Activated CD4-positive, alpha-beta T cell treated with anti-CD3 and anti-CD28 coated beads, Interleukin-2, amount 10 ng/mL, durations not matched to agents 7 days and 5 days (primary cell): Measurements from ENCODE around the gene SRRM3. TPM values are rescaled to one million over a fixed set of nuclear protein-coding genes. Genes with fewer than 3 reads are reported as not detected.
"Not testable (repeated sequence)": the region's sequence is repeated elsewhere in the genome, so short reads cannot be mapped to it uniquely, and the experiment has no call there.

Experiments
- CTCF ChIA-PET: fragments of 350-600 bp; sonication (Branson Sonifier 250); formaldehyde crosslinking; loops from one replicate; lab custom pipeline; 2021; ENCODE audit warnings: antibody characterized with exemption; lab: Charles Lee
- POLR2A ChIA-PET: fragments of 350-600 bp; sonication (Branson Sonifier 250); formaldehyde crosslinking; loops from one replicate; lab custom pipeline; 2021; ENCODE audit warnings: antibody characterized with exemption; lab: Charles Lee
- DNase-seq: peaks from one replicate; pipeline ENCODE4 v3.0.0-alpha.2; 2020
- H3K27ac Mint-ChIP-seq: one replicate; pipeline ENCODE4 v1.8.0; 2021; ENCODE audit warnings: mild to moderate bottlenecking, moderate library complexity, mixed read lengths
- H3K27me3 Mint-ChIP-seq: one replicate; pipeline ENCODE4 v1.8.0; 2021; ENCODE audit warnings: mixed read lengths
- H3K36me3 Mint-ChIP-seq: one replicate; pipeline ENCODE4 v1.8.0; 2021; ENCODE audit warnings: low read depth, mixed read lengths
- H3K4me1 Mint-ChIP-seq: one replicate; pipeline ENCODE4 v1.8.0; 2021; ENCODE audit warnings: mixed read lengths
- H3K4me3 Mint-ChIP-seq: one replicate; pipeline ENCODE4 v1.8.0; 2021; ENCODE audit warnings: mild to moderate bottlenecking, moderate library complexity, mixed read lengths
- H3K9me3 Mint-ChIP-seq: one replicate; pipeline ENCODE4 v1.8.0; 2021; ENCODE audit warnings: mixed read lengths
- total RNA-seq, 2 experiments: library from RNA; stranded (reverse); gene quantifications; one replicate each; pipeline ENCODE4 v1.2.3, GENCODE V29; 2021

SRRM3 gene
- total RNA-seq, 2 experiments from 2014 or later: not detected

DNA sequence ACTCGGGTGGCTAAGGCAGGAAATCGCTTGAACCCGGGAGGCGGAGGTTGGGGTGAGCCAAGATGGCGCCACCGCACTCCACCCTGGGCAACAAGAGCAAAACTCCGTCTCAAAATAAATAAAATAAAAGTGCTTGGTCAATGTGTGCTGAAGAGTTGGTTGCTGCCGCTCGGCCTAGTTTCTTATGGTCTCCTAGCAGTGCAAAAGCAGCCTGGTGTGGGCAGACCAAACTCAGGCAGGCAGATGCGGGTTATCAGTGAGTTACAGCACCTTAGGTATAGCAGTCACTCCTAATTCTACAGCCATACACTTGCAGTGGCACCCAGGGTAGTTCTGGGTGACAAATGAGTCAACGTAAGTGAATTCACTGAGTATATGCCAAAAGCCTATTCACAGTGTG is 123.4 kb downstream of the SRRM3 start:
- peaks cover 42% of the 10 kb centered on the region for H3K36me3 Mint-ChIP-seq
- ChIA-PET CTCF (interaction anchor here (1.5 kb wide), 1 partner anchor 11 kb away, joined by 3 read pairs; no protein-coding TSS in a partner anchor), POLR2A (no interaction called here)

GRCh38 chr7:76325811-76326210 is 124.1 kb downstream of the SRRM3 start:
- CTCF ChIA-PET: interaction anchor here (1.4 to 1.5 kb wide), 2 partner anchors 12 to 34 kb away, joined by 3 to 5 read pairs; no protein-coding TSS in a partner anchor
- peaks cover 40% of the 10 kb centered on the region for H3K36me3 Mint-ChIP-seq
- H3K4me3 Mint-ChIP-seq: no peak overlapping the region
- DNase-seq: no peak
- H3K27me3 Mint-ChIP-seq: no peaks in the 10 kb centered on the region
- no peaks in the 10 kb centered on the region for H3K9me3 Mint-ChIP-seq
- POLR2A ChIA-PET: no interaction called here
- H3K4me1 Mint-ChIP-seq: peaks cover 36% of the 10 kb centered on the region
- H3K27ac Mint-ChIP-seq: no peak overlapping the region

More for the DNA sequence above, 123.4 kb downstream of the SRRM3 start:
- Mint-ChIP-seq H3K27me3 (no peaks in the 10 kb centered on the region), H3K27ac (no peak overlapping the region), H3K4me3 (no peak overlapping the region), H3K4me1 (peaks cover 33% of the 10 kb centered on the region), H3K9me3 (no peaks in the 10 kb centered on the region)
- DNase-seq: no peak

DNA sequence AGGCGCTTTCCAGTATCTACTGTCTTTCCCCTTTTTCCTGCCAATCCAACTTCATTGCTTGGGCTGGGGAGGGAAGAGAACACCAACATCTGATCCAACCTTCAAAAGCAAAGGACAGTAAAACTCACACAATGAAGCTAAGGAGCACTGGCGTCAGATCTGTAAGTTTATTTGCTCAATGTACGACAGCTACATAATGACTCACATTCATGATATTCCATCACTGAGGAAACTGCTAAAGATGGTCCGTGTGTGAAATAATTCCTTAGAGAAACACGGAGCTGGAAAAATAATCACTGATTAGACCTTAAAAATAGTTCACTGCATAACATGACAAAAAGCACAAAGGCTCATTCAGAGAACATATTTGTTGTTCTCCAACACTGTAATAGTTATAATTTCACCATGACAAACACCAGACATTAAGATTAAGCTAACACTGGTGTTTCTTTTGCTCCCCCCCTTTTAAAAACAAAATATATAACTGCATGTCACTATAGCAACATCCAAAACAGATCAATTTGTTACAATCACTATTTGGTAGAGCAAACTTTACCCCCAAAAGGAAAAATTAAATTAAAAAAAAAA is 125.0 kb downstream of the SRRM3 start:
- peaks cover 40% of the 10 kb centered on the region for H3K36me3 Mint-ChIP-seq
- H3K4me3 Mint-ChIP-seq: no peak overlapping the region
- CTCF ChIA-PET: interaction anchor here (0.7 to 4.0 kb wide), 5 partner anchors 8 to 148 kb away, joined by 3 to 12 read pairs (median 4); no protein-coding TSS in a partner anchor

GRCh38 chr7:76327610-76328009 is 125.9 kb downstream of the SRRM3 start:
- Mint-ChIP-seq H3K4me1 (peaks cover 38% of the 10 kb centered on the region), H3K36me3 (peaks cover 36% of the 10 kb centered on the region), H3K27me3 (no peaks in the 10 kb centered on the region), H3K27ac (peak overlapping the region; percentile 34), H3K4me3 (no peak overlapping the region), H3K9me3 (no peaks in the 10 kb centered on the region)
- no peak for DNase-seq
- POLR2A ChIA-PET: no interaction called here
- CTCF ChIA-PET: interaction anchor here (0.7 to 4.0 kb wide), 5 partner anchors 9 to 149 kb away, joined by 4 to 12 read pairs (median 4); no protein-coding TSS in a partner anchor

More for the DNA sequence above, 125.0 kb downstream of the SRRM3 start:
- Mint-ChIP-seq H3K9me3 (no peaks in the 10 kb centered on the region), H3K27ac (no peak overlapping the region), H3K4me1 (peaks cover 36% of the 10 kb centered on the region), H3K27me3 (no peaks in the 10 kb centered on the region)
- no peak for DNase-seq
- POLR2A ChIA-PET: no interaction called here

DNA sequence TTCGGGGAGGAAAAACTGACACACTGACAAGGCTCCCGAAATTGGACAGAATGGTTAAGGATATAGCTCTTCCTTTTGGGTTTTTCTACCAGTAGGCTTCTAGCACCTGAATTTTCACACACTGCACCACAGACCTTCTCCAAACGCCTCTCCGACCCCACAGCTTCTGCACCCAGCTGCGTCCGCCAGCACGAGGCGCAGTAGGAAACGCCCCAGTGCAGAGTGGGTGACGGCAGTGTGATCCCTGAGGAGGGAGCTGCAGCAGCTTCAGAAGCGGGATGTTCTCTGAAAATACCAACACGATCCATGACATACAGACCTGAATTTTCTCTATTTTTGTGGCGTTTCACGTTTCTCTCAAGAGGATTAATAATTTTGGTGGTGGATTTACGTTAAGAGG is 126.7 kb downstream of the SRRM3 start:
- Mint-ChIP-seq H3K4me1 (peaks cover 38% of the 10 kb centered on the region), H3K9me3 (no peaks in the 10 kb centered on the region), H3K27ac (peak overlapping the region; percentile 2), H3K27me3 (no peaks in the 10 kb centered on the region), H3K36me3 (peaks cover 36% of the 10 kb centered on the region), H3K4me3 (no peak overlapping the region)
- ChIA-PET CTCF (interaction anchor here (1.2 to 4.0 kb wide), 3 partner anchors 9 to 150 kb away, joined by 4 to 12 read pairs (median 4); no protein-coding TSS in a partner anchor), POLR2A (no interaction called here)
- no peak for DNase-seq

GRCh38 chr7:76329479-76329878 is 127.8 kb downstream of the SRRM3 start:
- H3K27me3 Mint-ChIP-seq: no peaks in the 10 kb centered on the region
- peaks cover 37% of the 10 kb centered on the region for H3K36me3 Mint-ChIP-seq
- no peak overlapping the region for H3K4me3 Mint-ChIP-seq
- peaks cover 38% of the 10 kb centered on the region for H3K4me1 Mint-ChIP-seq
- H3K9me3 Mint-ChIP-seq: no peaks in the 10 kb centered on the region
- no peak for DNase-seq
- H3K27ac Mint-ChIP-seq: no peak overlapping the region
- CTCF ChIA-PET: interaction anchor here (4.0 kb wide), 1 partner anchor 11 kb away, joined by 12 read pairs; no protein-coding TSS in a partner anchor
- POLR2A ChIA-PET: no interaction called here

DNA sequence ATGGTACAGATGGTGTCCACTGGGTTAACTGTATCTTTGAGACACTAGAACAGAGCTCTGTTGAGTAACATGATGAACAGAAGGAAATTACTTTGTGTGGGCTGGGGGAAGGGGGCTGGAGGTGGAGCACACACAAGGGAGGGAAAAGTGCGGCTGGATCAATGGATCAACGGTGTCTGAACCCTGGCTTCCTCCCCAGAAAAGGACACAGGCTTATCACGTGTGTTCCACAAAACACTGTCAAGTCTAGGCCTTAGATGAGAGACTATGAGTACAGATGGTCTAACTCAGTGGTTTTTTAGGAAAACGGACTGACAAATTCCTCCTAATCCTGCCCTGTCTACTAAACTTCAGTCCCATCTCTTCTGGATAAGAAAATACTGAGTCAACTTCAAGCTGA is 128.6 kb downstream of the SRRM3 start:
- no peaks in the 10 kb centered on the region for H3K9me3 Mint-ChIP-seq
- no peak for DNase-seq
- ChIA-PET CTCF (interaction anchor here (1.5 to 4.0 kb wide), 2 partner anchors 11 to 22 kb away, joined by 3 to 12 read pairs; no protein-coding TSS in a partner anchor), POLR2A (no interaction called here)
- no peaks in the 10 kb centered on the region for H3K27me3 Mint-ChIP-seq
- no peak overlapping the region for H3K4me3 Mint-ChIP-seq
- H3K27ac Mint-ChIP-seq: no peak overlapping the region
- H3K36me3 Mint-ChIP-seq: peaks cover 33% of the 10 kb centered on the region
- peaks cover 37% of the 10 kb centered on the region for H3K4me1 Mint-ChIP-seq

GRCh38 chr7:76330673-76331072 is 129.0 kb downstream of the SRRM3 start:
- DNase-seq: no peak
- Mint-ChIP-seq H3K9me3 (no peaks in the 10 kb centered on the region), H3K36me3 (peaks cover 33% of the 10 kb centered on the region), H3K4me1 (peaks cover 37% of the 10 kb centered on the region), H3K27me3 (no peaks in the 10 kb centered on the region), H3K27ac (no peak overlapping the region), H3K4me3 (no peak overlapping the region)
- ChIA-PET POLR2A (no interaction called here), CTCF (interaction anchor here (0.8 to 1.5 kb wide), 2 partner anchors 13 to 21 kb away, joined by 3 read pairs; no protein-coding TSS in a partner anchor)

DNA sequence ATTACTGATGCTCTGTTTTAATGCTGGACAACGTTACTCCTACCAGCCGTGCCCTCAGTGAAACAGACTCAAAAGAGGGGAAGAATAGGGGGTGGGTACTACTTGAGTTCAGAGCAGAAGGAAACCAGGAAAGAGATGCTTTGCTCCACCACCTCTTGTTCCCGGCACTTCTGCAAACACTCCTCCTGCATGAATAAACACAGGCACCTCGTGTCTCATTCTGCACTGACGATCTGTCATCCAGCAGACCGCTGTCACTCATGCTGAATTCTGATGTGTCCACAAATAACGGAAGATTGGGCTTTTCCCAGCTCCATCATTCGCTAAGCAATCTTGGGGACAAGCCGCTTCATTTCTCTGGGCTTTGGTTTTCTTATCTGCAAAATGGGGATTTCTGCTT is 130.4 kb downstream of the SRRM3 start:
- CTCF ChIA-PET: no interaction called here
- Mint-ChIP-seq H3K4me3 (no peak overlapping the region), H3K9me3 (no peaks in the 10 kb centered on the region), H3K27me3 (no peaks in the 10 kb centered on the region), H3K4me1 (peaks cover 42% of the 10 kb centered on the region), H3K27ac (no peak overlapping the region), H3K36me3 (peaks cover 27% of the 10 kb centered on the region)
- POLR2A ChIA-PET: no interaction called here
- no peak for DNase-seq

GRCh38 chr7:76333511-76334101 is 131.9 kb downstream of the SRRM3 start:
- Mint-ChIP-seq H3K4me1 (peaks cover 38% of the 10 kb centered on the region), H3K36me3 (peaks cover 20% of the 10 kb centered on the region), H3K27me3 (no peaks in the 10 kb centered on the region), H3K9me3 (no peaks in the 10 kb centered on the region), H3K27ac (no peak overlapping the region), H3K4me3 (no peak overlapping the region)
- ChIA-PET CTCF (interaction anchor here (1.0 to 2.1 kb wide), 3 partner anchors 10 to 25 kb away, joined by 3 to 6 read pairs (median 3); partner anchors contain the start of gene YWHAG), POLR2A (no interaction called here)
- DNase-seq: no peak

DNA sequence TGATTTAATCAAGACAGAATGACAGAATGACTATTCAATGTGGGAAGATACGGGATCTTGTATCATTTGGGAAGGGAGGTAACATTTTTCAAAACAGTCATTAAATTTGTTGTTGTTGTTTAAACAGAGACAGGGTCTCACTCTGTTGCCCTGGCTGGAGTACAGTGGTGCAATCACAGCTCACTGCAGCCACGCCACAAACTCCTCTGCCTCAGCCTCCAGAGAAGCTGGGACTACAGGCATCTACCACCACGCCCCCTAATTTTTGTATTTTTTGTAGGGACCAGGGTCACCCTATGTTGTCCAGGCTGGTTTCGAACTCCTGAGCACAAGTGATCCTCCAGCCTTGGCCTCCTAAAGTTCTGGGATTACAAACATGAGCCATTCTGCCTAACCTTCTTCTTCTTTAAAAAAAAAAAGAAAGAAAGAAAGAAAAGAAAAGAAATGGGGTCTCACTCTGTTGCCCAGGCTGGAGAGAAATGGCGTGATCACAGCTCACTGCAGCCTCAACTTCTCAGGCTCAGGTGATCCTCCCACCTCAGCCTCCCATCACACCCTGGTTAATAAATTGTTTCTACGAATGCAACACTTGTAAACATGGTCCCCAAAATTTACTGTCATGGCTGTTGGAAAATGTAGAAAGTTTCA is 132.7 kb downstream of the SRRM3 start:
- POLR2A ChIA-PET: interaction anchor here (0.6 kb wide), 2 partner anchors 15 to 260 kb away, joined by 4 to 9 read pairs; no protein-coding TSS in a partner anchor
- H3K4me1 Mint-ChIP-seq: peaks cover 32% of the 10 kb centered on the region
- no peak for DNase-seq

DNA sequence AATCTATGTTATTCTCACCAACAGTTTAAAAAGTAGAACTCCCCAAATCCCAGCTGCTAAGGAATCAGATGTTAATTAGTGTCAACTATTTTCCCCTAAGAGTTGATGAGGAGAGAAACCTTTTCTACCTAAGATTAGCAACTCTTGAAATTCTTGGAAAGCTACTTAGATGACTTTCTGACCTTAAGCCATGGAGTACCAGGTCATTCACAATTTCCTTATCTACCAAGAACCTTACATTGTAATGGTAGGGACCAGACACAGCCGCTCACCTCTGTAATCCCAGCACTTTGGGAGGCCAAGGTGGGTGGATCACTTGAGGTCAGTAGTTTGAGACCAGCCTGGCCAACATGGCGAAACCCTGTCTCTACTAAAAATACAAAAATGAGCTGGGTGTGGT is 133.7 kb downstream of the SRRM3 start:
- POLR2A ChIA-PET: interaction anchor here (0.6 kb wide), 1 partner anchor 16 kb away, joined by 4 read pairs; no protein-coding TSS in a partner anchor
- not testable (repeated sequence) for H3K9me3 Mint-ChIP-seq, DNase-seq, H3K4me3 Mint-ChIP-seq, H3K27ac Mint-ChIP-seq, H3K27me3 Mint-ChIP-seq
- Mint-ChIP-seq H3K36me3 (peaks cover 16% of the 10 kb centered on the region), H3K4me1 (peaks cover 30% of the 10 kb centered on the region)
- CTCF ChIA-PET: interaction anchor here (0.7 to 2.1 kb wide), 6 partner anchors 14 to 51 kb away, joined by 3 to 6 read pairs (median 3); no protein-coding TSS in a partner anchor

More for the DNA sequence above, 132.7 kb downstream of the SRRM3 start:
- no peak overlapping the region for H3K4me3 Mint-ChIP-seq
- H3K9me3 Mint-ChIP-seq: no peaks in the 10 kb centered on the region
- H3K27me3 Mint-ChIP-seq: no peaks in the 10 kb centered on the region
- H3K27ac Mint-ChIP-seq: no peak overlapping the region
- H3K36me3 Mint-ChIP-seq: peaks cover 13% of the 10 kb centered on the region
- CTCF ChIA-PET: interaction anchor here (0.9 to 2.1 kb wide), 6 partner anchors 11 to 52 kb away, joined by 3 to 6 read pairs (median 3); partner anchors contain the start of gene YWHAG
